ENCODE data around the gene FAM107B. TPM values are rescaled to one million over a fixed set of nuclear protein-coding genes. Genes with fewer than 3 reads are reported as not detected.

Gene FAM107B
- total RNA-seq, 1 experiment from 2014 or later: 61.6 TPM

- Histone ChIP-seq H3K4me3 (ENCODE audit: low read depth, low read length, poor library complexity, severe bottlenecking) (no peak overlapping the region), H3K27me3 (replicated peaks; ENCODE audit: insufficient read depth, low read depth, low read length, poor library complexity) (no peaks in the 10 kb centered on the region), H3K4me1 (ENCODE audit: insufficient read depth, low read length, poor library complexity, severe bottlenecking) (peaks cover 5% of the 10 kb centered on the region), H3K36me3 (ENCODE audit: insufficient read depth, low read length, poor library complexity, severe bottlenecking) (no peaks in the 10 kb centered on the region), H3K9me3 (ENCODE audit: low read depth, low read length, poor library complexity, severe bottlenecking) (no peaks in the 10 kb centered on the region), H3K27ac (ENCODE audit: low read depth, low read length, poor library complexity, severe bottlenecking) (no peak overlapping the region)
- ChIA-PET POLR2A (ENCODE audit: low non-redundant PET) (no interaction called here), CTCF (no interaction called here)
- BruUV-seq (replicated peaks): no TSS peak
- TF ChIP-seq, protein P1, sequence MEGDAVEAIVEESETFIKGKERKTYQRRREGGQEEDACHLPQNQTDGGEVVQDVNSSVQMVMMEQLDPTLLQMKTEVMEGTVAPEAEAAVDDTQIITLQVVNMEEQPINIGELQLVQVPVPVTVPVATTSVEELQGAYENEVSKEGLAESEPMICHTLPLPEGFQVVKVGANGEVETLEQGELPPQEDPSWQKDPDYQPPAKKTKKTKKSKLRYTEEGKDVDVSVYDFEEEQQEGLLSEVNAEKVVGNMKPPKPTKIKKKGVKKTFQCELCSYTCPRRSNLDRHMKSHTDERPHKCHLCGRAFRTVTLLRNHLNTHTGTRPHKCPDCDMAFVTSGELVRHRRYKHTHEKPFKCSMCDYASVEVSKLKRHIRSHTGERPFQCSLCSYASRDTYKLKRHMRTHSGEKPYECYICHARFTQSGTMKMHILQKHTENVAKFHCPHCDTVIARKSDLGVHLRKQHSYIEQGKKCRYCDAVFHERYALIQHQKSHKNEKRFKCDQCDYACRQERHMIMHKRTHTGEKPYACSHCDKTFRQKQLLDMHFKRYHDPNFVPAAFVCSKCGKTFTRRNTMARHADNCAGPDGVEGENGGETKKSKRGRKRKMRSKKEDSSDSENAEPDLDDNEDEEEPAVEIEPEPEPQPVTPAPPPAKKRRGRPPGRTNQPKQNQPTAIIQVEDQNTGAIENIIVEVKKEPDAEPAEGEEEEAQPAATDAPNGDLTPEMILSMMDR (conservative IDR thresholded peaks at IDR 0.05; ENCODE audit: low read depth, low read length): no peak
- no peak for TF ChIP-seq EZH2 (IDR thresholded peaks at IDR 0.05; ENCODE audit: borderline replicate concordance, low read depth, low read length, poor library complexity, severe bottlenecking)
- intact Hi-C loops (cut with micrococcal nuclease; ENCODE audit: unreplicated experiment): no loop called here
- DNase-seq (ENCODE audit: low spot score): no peak
Observed at GRCh38 chr10:14703631-14704001, 71.1 kb downstream of the FAM107B start.

GRCh38 chr10:14701466-14701865, 73.2 kb downstream of the FAM107B start:
- TF ChIP-seq, protein P1 (conservative IDR thresholded peaks at IDR 0.05; ENCODE audit: low read depth, low read length): no peak
- no peak for TF ChIP-seq EZH2 (IDR thresholded peaks at IDR 0.05; ENCODE audit: borderline replicate concordance, low read depth, low read length, poor library complexity, severe bottlenecking)
- BruUV-seq (replicated peaks): no TSS peak
- intact Hi-C loops (cut with micrococcal nuclease; ENCODE audit: unreplicated experiment): no loop called here
- no peaks in the 10 kb centered on the region for H3K4me1 ChIP-seq (ENCODE audit: insufficient read depth, low read length, poor library complexity, severe bottlenecking)
- H3K9me3 ChIP-seq (ENCODE audit: low read depth, low read length, poor library complexity, severe bottlenecking): no peaks in the 10 kb centered on the region
- no peaks in the 10 kb centered on the region for H3K36me3 ChIP-seq (ENCODE audit: insufficient read depth, low read length, poor library complexity, severe bottlenecking)
- H3K27me3 ChIP-seq (replicated peaks; ENCODE audit: insufficient read depth, low read depth, low read length, poor library complexity): no peaks in the 10 kb centered on the region
- CTCF ChIA-PET: no interaction called here
- POLR2A ChIA-PET (ENCODE audit: low non-redundant PET): no interaction called here
- H3K4me3 ChIP-seq (ENCODE audit: low read depth, low read length, poor library complexity, severe bottlenecking): no peak overlapping the region
- no peak for DNase-seq (ENCODE audit: low spot score)
- H3K27ac ChIP-seq (ENCODE audit: low read depth, low read length, poor library complexity, severe bottlenecking): no peak overlapping the region

DNA sequence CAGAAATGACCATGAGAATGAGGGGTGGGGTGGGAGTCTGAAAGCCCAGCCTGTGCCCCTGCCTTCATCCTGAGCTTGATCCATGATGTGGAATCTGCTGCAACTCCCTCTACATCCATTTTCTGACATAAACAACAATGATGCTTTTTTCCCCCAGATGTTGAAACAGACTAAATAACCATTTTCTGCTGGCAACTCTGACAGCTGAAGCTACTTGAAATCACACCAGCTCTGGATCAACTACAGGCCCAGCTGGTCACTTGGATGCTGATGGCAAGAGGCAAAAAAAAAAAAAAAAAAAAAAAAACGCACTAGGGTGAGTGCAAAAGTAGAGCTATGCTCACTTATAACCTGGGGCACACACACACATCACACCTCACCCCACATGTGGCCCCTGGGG, 74.2 kb downstream of the FAM107B start:
- H3K36me3 ChIP-seq (ENCODE audit: insufficient read depth, low read length, poor library complexity, severe bottlenecking): no peaks in the 10 kb centered on the region
- POLR2A ChIA-PET (ENCODE audit: low non-redundant PET): no interaction called here
- no peak overlapping the region for H3K27ac ChIP-seq (ENCODE audit: low read depth, low read length, poor library complexity, severe bottlenecking)
- no peak for TF ChIP-seq EZH2 (IDR thresholded peaks at IDR 0.05; ENCODE audit: borderline replicate concordance, low read depth, low read length, poor library complexity, severe bottlenecking)
- TF ChIP-seq, protein P1 (conservative IDR thresholded peaks at IDR 0.05; ENCODE audit: low read depth, low read length): no peak
- no TSS peak for BruUV-seq (replicated peaks)
- no peaks in the 10 kb centered on the region for H3K4me1 ChIP-seq (ENCODE audit: insufficient read depth, low read length, poor library complexity, severe bottlenecking)
- no peaks in the 10 kb centered on the region for H3K9me3 ChIP-seq (ENCODE audit: low read depth, low read length, poor library complexity, severe bottlenecking)
- intact Hi-C loops (cut with micrococcal nuclease; ENCODE audit: unreplicated experiment): no loop called here
- no peak for DNase-seq (ENCODE audit: low spot score)
- no peaks in the 10 kb centered on the region for H3K27me3 ChIP-seq (replicated peaks; ENCODE audit: insufficient read depth, low read depth, low read length, poor library complexity)
- CTCF ChIA-PET: no interaction called here
- H3K4me3 ChIP-seq (ENCODE audit: low read depth, low read length, poor library complexity, severe bottlenecking): no peak overlapping the region
